ENCODE data around the gene MRPL52. TPM values are rescaled to one million over a fixed set of nuclear protein-coding genes. Genes with fewer than 3 reads are reported as not detected.

MRPL52 gene
- total RNA-seq, 2 experiments from 2014 or later, result 100 to 181 TPM

- TF ChIP-seq EZH2phosphoT487 (IDR thresholded peaks at IDR 0.05; ENCODE audit: borderline replicate concordance, low read depth, low read length) (no peak), CTCF (conservative IDR thresholded peaks at IDR 0.05; ENCODE audit: low read length) (no peak)
- Histone ChIP-seq H4K20me1 (ENCODE audit: insufficient read depth, low read length) (no peaks in the 10 kb centered on the region), H3K4me3 (ENCODE audit: low read depth, low read length, poor library complexity, severe bottlenecking) (no peak overlapping the region), H2AFZ (ENCODE audit: low read length) (no peak overlapping the region), H3K4me1 (ENCODE audit: insufficient read depth, low read length, poor library complexity, severe bottlenecking) (peaks cover 72% of the 10 kb centered on the region), H3K27ac (ENCODE audit: low read depth, low read length, poor library complexity, severe bottlenecking) (peak overlapping the region; percentile 17), H3K4me2 (ENCODE audit: low read length) (no peak overlapping the region), H3K79me2 (ENCODE audit: insufficient read depth, low read depth, low read length) (no peaks in the 10 kb centered on the region), H3K9me3 (ENCODE audit: low read length) (no peaks in the 10 kb centered on the region), H3K9me2 (ENCODE audit: insufficient read depth, low read length) (no peaks in the 10 kb centered on the region), H3K36me3 (ENCODE audit: insufficient read depth, low read length) (no peaks in the 10 kb centered on the region)
- ChIA-PET POLR2A (interaction anchor here (0.5 kb wide), 1 partner anchor 56 kb away, joined by 4 read pairs; no protein-coding TSS in a partner anchor), CTCF (ENCODE audit: unreplicated experiment) (interaction anchor here (0.6 kb wide), 1 partner anchor 164 kb away, joined by 3 read pairs; no protein-coding TSS in a partner anchor)
- DNase-seq (ENCODE audit: low spot score), result no peak
- intact Hi-C loops (cut with micrococcal nuclease; ENCODE audit: unreplicated experiment), result loop anchor here (2.0 to 5.0 kb wide), 3 partner anchors 51 to 435 kb away; partner anchors contain the start of gene LRP10
- no TSS peak for BruUV-seq (replicated peaks)
These were observed 8.3 kb upstream of the MRPL52 start for GRCh38 chr14:22821193-22822015.

- Histone ChIP-seq H3K27ac (ENCODE audit: low read depth, low read length, poor library complexity, severe bottlenecking) (peak overlapping the region; percentile 82), H3K9me2 (ENCODE audit: insufficient read depth, low read length) (no peaks in the 10 kb centered on the region), H3K4me2 (ENCODE audit: low read length) (peak overlapping the region; percentile 73), H3K4me3 (ENCODE audit: low read depth, low read length, poor library complexity, severe bottlenecking) (no peak overlapping the region), H2AFZ (ENCODE audit: low read length) (peak overlapping the region; percentile 84; the same call in 1 of the 2 replicates), H3K9me3 (ENCODE audit: low read length) (no peaks in the 10 kb centered on the region), H4K20me1 (ENCODE audit: insufficient read depth, low read length) (no peaks in the 10 kb centered on the region), H3K4me1 (ENCODE audit: insufficient read depth, low read length, poor library complexity, severe bottlenecking) (peaks cover 75% of the 10 kb centered on the region), H3K36me3 (ENCODE audit: insufficient read depth, low read length) (no peaks in the 10 kb centered on the region), H3K79me2 (ENCODE audit: insufficient read depth, low read depth, low read length) (no peaks in the 10 kb centered on the region)
- TF ChIP-seq EZH2phosphoT487 (IDR thresholded peaks at IDR 0.05; ENCODE audit: borderline replicate concordance, low read depth, low read length), result no peak
- TF ChIP-seq CTCF (conservative IDR thresholded peaks at IDR 0.05; ENCODE audit: low read length), result no peak
- DNase-seq (ENCODE audit: low spot score), result no peak
- intact Hi-C loops (cut with micrococcal nuclease; ENCODE audit: unreplicated experiment), result loop anchor here (2.0 to 5.0 kb wide), 2 partner anchors 50 to 79 kb away; partner anchors contain the start of gene LRP10
- POLR2A ChIA-PET, result interaction anchor here (1.0 to 3.7 kb wide), 7 partner anchors 15 to 56 kb away, joined by 4 to 42 read pairs (median 9); partner anchors contain the start of gene OXA1L
- BruUV-seq (replicated peaks), result no TSS peak
- CTCF ChIA-PET (ENCODE audit: unreplicated experiment), result interaction anchor here (0.8 to 1.8 kb wide), 4 partner anchors 11 to 31 kb away, joined by 3 to 15 read pairs (median 6); no protein-coding TSS in a partner anchor
These were observed 7.6 kb upstream of the MRPL52 start for GRCh38 chr14:22822016-22822570.
